Stimulated activated CD8-positive, alpha-beta memory T cell treated with anti-CD3 and anti-CD28 coated beads, Interleukin-12 subunit alpha, Interleukin-12 subunit beta, amount 100 ng/mL, for 24 hours (primary cell): ENCODE results near the gene TMEM213.
"Not testable (repeated sequence)": the region's sequence is repeated elsewhere in the genome, so short reads cannot be mapped to it uniquely, and the experiment has no call there.

Experiments
- DNase-seq: peaks from one replicate; pipeline ENCODE4 v3.0.0-alpha.2; 2020; ENCODE audit errors: extremely low read depth

TMEM213 gene

GRCh38 chr7:138797046-138797445, 748 bp upstream of the TMEM213 start:
- DNase-seq: not testable (repeated sequence)

- no peak for DNase-seq
Observed at GRCh38 chr7:138798836-138799235, 1.0 kb downstream of the TMEM213 start.

- no peak for DNase-seq
Observed at GRCh38 chr7:138799336-138800000, 1.7 kb downstream of the TMEM213 start.

GRCh38 chr7:138801256-138801655, 3.5 kb downstream of the TMEM213 start:
- DNase-seq: no peak

- no peak for DNase-seq
Observed at GRCh38 chr7:138802706-138803105, 4.9 kb downstream of the TMEM213 start.

GRCh38 chr7:138804618-138805017, 6.8 kb downstream of the TMEM213 start:
- no peak for DNase-seq

GRCh38 chr7:138809346-138809745, 11.6 kb downstream of the TMEM213 start:
- no peak for DNase-seq

GRCh38 chr7:138811327-138811726, 13.5 kb downstream of the TMEM213 start:
- DNase-seq: not testable (repeated sequence)

- no peak for DNase-seq
Observed at GRCh38 chr7:138813945-138814344, 16.2 kb downstream of the TMEM213 start.

- DNase-seq: no peak
Observed at GRCh38 chr7:138814816-138815332, 17.1 kb downstream of the TMEM213 start.

GRCh38 chr7:138816650-138817049, 18.9 kb downstream of the TMEM213 start:
- DNase-seq: no peak

- DNase-seq: no peak
Observed at GRCh38 chr7:138819625-138820024, 21.8 kb downstream of the TMEM213 start.

- no peak for DNase-seq
Observed at GRCh38 chr7:138821912-138822311, 24.1 kb downstream of the TMEM213 start.

- no peak for DNase-seq
Observed at GRCh38 chr7:138822867-138823535, 25.2 kb downstream of the TMEM213 start.

- no peak for DNase-seq
Observed at GRCh38 chr7:138825049-138825721, 27.4 kb downstream of the TMEM213 start.

- no peak for DNase-seq
Observed at GRCh38 chr7:138828302-138828701, 30.5 kb downstream of the TMEM213 start.

GRCh38 chr7:138829335-138829734, 31.5 kb downstream of the TMEM213 start:
- DNase-seq: no peak

GRCh38 chr7:138832966-138833365, 35.2 kb downstream of the TMEM213 start:
- no peak for DNase-seq

GRCh38 chr7:138833596-138833995, 35.8 kb downstream of the TMEM213 start:
- no peak for DNase-seq

- no peak for DNase-seq
Observed at GRCh38 chr7:138834583-138834982, 36.8 kb downstream of the TMEM213 start.

- no peak for DNase-seq
Observed at GRCh38 chr7:138835087-138835486, 37.3 kb downstream of the TMEM213 start.

- no peak for DNase-seq
Observed at GRCh38 chr7:138837627-138838026, 39.8 kb downstream of the TMEM213 start.

GRCh38 chr7:138838166-138838565, 40.4 kb downstream of the TMEM213 start:
- no peak for DNase-seq
